SIG-M5 (cell line): ENCODE measurements around the gene STXBP5L.
"Not testable (repeated sequence)": the region's sequence is repeated elsewhere in the genome, so short reads cannot be mapped to it uniquely, and the experiment has no call there.

Experiments used
- DNase-seq: peaks from one replicate; lab custom pipeline; 2025; lab: John Stamatoyannopoulos, UW

The STXBP5L gene

GRCh38 chr3:121230194-121230593 is 322.2 kb downstream of the STXBP5L start:
- DNase-seq, result not testable (repeated sequence)

- DNase-seq, result no peak
These were observed 323.9 kb downstream of the STXBP5L start for GRCh38 chr3:121231872-121232271.

DNA sequence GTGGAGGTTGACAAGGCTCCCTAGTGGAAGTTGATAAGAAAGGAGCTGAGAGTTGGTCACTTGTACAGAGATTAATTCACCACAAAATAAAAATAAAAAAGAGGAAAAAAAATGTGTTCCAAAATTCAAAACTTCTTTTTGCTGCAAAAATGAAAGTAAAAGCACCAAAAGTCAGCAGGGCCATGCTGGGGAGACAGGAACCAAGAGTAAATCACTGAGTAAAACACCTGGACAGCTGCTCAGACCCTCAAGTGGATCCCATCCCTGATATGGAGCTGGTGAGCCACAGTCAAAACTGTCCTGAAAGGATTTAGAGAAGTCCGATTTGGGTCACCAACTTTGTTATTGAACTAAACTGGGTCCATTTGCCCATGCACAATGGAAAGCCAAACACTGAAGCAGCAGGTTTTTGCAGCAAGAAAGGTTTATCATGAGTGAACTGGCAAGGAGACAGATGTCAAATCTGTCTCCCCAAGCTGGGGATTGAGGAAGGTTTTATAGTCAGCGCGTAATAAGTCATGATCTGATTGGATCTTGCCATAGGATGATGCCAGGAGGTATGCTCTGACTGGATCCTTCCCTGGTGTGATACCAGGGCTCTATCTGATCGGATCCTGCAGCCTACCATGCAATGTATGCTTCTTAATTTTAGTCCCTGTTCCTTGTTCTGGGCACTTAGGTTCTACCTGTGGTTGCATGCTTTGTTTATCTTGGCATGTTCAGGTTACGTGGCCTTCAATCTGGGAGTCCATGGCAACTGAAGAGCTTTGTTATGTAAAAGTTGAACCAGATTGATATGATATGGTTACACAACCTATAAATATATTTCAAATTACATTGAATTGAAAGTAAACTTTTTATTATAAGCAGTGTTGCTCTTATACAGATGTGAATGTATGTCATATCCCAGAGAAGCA is 324.6 kb downstream of the STXBP5L start:
- no peak for DNase-seq

GRCh38 chr3:121243208-121243607 is 335.2 kb downstream of the STXBP5L start:
- no peak for DNase-seq

GRCh38 chr3:121252676-121253075 is 344.7 kb downstream of the STXBP5L start:
- no peak for DNase-seq

- no peak for DNase-seq
These were observed 361.4 kb downstream of the STXBP5L start for GRCh38 chr3:121269389-121269788.

- no peak for DNase-seq
These were observed 366.4 kb downstream of the STXBP5L start for GRCh38 chr3:121274411-121274810.

GRCh38 chr3:121295452-121295851 is 387.4 kb downstream of the STXBP5L start:
- DNase-seq, result no peak

- no peak for DNase-seq
These were observed 388.0 kb downstream of the STXBP5L start for GRCh38 chr3:121295979-121296378.

DNA sequence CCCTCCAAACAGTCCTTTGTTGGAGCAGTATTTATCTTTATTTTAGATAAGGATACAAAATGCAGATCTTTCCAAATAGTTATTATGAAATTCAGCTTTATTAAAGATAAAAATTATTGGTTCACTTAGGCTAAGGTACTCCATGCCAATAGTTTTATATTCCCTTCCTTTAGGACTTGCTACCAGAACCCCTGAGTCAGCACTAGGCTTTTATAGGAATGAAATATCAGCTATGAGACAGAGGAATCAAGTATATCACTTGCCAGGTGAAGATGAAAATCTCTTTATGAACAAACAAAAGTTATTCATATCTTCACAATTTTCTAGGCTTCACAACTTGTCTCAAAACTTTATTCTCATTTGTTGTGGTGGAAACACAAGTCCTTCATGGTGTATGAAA is 416.3 kb downstream of the STXBP5L start:
- DNase-seq, result no peak

DNA sequence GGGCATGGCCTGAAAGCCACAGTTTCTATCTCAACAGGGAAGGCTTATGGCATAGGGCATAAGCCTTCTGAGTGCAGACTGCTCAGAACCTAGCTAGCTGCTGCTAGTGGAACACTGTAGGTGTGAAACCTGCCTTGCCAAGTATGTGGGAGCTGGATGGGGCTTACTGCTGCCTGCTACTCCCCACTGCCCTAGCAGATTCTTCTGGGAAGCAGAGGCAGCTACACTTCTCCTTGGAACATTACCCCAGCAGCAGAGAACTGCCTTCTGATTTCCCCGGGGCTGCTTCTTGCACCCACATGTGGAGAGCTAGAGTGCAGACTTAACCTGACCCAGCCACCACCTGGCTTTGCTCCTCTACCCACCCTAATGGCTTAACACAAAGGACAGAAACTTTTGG is 422.1 kb downstream of the STXBP5L start:
- DNase-seq, result no peak

DNA sequence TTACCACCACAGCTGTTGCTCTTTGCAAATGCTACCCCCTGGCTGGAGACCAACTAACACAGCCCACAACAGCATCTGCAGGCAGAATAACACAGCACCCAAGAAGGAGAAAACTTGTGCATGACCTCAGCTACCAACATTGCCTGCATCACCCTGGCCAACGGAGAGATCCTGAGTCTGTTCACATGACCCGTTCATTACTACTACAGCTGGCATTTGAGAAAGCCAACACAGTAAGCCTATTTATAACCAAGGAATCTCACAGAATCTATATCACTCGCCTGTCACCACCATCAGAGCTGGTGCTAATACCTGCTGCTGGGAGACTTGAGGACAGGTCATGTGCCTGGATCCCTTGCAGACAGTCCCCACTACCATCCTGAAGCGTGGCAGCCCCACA is 422.6 kb downstream of the STXBP5L start:
- DNase-seq, result no peak

GRCh38 chr3:121355960-121356359 is 448.0 kb downstream of the STXBP5L start:
- DNase-seq, result not testable (repeated sequence)

DNA sequence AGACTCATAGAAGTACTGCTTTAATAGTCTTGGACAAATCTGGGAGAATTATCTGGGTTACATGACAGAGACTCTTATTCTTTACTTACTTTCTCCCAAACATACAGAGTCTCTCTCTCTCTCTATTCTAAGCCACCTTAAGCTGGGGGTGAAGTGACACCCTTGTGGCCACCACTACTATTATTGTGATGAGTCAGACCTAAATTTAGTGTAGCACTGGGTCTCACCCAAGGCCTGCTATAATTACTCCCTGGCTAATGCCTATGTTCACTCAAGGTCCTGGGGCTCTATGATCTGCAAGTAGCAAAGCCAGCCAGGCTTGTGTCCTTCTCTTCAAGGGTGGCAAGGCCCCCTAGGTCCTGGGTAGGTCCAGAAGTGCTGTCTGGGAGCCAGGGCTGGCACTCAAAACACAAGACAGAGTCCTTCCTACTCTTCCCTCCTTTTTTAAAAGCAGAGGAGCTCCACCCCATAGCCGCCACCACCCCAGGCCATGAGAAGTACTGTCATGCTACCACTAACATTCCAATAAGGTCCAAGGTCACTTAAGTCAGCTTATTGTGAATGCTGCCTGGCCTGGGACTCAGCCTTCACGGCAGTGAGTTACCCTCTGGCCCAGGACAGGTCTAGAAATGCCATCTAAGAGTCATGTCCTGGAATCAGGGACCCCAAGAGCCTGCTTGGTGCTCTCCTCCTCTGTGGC is 454.2 kb downstream of the STXBP5L start:
- DNase-seq, result no peak

DNA sequence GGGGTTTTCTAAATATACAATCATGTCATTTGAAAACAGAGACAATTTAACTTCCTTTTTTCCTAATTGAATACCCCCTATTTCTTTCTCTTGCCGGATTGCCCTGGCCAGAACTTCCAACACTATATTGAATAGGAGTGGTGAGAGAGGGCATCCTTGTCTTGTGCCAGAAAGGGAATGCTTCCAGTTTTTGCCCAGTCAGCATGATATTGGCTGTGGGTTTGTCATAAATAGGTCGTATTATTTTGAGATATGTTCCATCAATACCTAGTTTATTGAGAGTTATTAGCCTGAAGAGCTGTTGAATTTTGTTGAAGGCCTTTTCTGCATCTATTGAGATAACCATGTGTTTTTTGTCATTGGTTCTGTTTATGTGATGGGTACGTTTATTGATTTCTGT is 480.3 kb downstream of the STXBP5L start:
- DNase-seq, result not testable (repeated sequence)

GRCh38 chr3:121395967-121396366 is 488.0 kb downstream of the STXBP5L start:
- DNase-seq, result not testable (repeated sequence)

DNA sequence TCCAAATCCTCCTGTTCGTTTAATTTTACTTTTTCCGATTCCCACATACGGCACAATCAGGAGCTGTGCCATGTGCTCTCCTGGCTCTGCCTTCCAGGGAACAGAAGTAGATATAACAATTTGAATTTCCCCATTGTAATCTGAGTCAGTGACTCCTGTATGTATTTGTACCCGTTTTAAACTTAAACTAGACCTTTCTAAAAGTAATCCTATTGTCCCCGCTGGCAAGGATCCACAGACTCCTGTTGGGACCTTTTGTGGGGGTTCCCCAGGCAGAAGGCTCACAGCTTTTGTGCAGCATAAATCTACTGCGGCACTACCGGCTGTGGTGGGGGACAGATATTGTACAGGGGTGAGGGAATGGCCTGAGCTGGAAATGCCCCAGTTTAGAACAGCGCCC is 490.0 kb downstream of the STXBP5L start:
- not testable (repeated sequence) for DNase-seq

- DNase-seq, result no peak
These were observed 491.8 kb downstream of the STXBP5L start for GRCh38 chr3:121399820-121400219.

DNA sequence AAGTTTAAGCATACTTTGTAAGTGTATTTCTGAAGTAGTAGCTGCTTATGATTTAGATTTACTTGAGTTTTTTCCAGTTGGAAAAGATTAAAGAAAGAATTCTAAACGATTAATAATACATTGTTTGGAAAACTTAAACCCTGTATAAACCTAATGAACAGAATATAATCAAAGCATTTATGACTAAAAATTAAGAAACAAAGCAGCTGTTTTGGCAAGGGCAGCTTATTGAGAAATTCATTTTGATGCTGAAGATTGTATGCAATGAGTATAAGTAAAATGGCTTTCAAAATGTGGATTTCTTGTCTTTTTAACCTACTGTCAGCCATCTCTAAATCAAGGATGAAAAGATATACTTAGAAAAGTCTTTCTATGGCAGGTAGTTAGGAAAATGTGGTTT is 497.6 kb downstream of the STXBP5L start:
- DNase-seq, result no peak

- no peak for DNase-seq
These were observed 503.5 kb downstream of the STXBP5L start for GRCh38 chr3:121411523-121411922.

GRCh38 chr3:121414924-121415323 is 506.9 kb downstream of the STXBP5L start:
- DNase-seq, result no peak

DNA sequence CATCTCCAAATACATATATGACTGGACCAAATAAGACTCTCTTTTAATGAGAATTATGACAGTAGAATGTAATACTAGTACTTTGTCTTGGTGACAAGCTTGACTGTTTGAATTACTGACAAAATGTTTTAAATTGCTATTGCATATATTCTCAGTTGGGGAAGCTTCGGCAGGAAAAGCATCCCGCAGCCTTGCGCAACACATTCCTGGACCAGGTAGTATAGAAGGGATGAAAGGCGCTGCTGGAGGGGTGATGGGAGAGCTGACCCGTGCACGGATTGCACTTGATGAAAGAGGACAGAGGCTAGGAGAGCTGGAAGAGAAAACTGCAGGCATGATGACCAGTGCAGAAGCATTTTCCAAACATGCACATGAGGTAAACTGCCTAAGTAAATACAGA is 510.2 kb downstream of the STXBP5L start:
- DNase-seq, result no peak

DNA sequence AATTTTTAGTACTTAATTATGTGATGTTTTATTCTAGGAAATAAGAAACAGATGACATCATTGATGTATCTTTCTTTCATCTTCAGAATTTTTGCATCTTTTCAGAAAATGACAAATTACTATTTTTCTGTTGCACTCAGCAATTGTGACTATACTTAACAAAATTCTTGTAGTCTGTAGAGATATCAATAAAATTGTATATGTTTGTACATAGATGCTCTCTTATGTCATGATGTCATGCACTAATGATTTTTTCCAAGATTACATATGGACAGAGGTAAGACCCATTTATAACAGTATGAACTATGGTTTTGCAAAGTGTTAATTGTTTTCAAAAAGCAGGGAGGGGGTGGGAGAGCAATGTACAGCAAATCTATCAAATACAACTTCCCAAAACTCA is 516.5 kb downstream of the STXBP5L start:
- no peak for DNase-seq
